NOMO-1 treated with dmso at 0.1 percent for 144 hours (cell line): ENCODE results near the gene NR3C2.

Source experiments
- DNase-seq: peaks from one replicate; lab custom pipeline; 2025; ENCODE audit not compliant: unreplicated experiment; lab: John Stamatoyannopoulos, UW

Gene NR3C2

DNA sequence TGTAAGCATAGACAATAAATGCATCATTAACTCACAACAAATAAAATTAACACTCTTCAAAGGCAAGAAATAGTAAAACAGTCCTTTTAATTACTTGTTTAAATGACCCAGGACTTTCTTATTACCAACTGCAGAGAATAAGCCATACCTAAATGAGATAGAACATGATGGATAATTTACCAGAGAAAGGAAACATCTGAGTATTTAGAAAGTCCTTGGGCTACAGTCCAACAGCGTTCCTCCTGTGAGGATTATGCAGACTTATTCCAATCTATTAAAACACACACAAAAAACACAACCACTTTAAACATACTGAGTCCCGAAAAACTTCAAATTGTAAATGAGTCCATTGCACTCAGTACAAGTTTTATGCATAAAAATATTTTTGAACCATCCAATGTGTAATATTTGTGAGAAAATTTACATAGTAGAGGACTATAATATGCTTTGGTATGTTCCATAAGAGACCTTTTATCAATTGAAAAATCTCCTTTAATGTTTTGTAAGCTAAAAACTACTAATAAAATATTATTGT, 129.2 kb downstream of the NR3C2 start:
- DNase-seq: no peak

DNA sequence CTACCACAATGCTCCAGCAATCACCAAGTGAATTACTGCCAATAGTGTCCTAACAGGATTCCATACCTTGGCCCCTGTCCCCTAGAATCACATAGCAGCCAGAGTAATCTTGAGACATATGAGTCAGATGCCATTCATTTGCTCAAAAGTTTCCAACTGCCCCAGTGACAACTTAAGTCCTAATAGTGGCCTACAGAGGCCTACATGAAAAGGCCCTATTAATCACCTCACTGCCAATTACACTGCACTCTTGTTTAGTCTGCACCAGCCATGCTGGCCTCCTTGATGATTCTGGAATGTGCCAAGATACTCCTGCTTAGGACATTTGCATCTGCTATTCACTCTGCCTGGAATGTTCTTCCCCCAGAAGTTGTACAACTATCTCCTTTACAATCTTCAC, 130.7 kb downstream of the NR3C2 start:
- no peak for DNase-seq

DNA sequence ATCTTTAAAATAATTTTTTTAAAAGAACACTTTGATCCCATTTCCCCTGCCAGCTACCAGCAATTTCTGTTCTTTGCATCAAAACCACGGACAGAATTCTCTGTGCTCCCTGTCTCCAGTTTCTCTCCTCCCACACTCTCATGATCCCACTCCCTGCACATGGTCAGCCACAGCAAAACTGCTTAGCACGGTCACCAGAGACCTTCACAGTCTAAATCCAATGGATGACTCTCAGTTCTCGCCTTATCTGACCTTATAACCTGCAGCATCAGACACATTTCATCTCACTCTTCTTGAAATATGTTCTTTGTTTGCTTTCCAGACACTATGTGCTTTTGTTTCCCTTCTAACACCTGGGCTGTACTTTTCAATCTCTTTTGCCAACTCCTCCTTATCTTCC, 131.5 kb downstream of the NR3C2 start:
- DNase-seq: no peak

DNA sequence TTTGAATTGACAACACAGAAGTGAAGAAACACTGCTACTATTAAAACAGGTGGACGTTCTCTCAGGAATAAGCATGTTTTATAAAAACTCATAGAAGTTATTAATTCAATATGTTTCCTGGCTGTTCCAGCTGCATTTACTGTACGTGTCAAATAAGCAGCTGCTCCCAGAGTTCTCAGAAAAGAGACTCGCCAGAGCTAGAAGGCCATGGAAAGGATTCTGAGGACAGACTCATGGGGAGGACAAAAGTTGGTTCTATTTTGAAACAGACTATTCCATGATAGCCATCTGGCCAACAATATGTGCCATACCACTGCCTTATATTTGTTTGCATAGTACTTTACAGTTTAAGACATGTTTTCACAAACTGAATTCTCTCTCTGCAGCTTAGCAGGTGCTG, 136.5 kb downstream of the NR3C2 start:
- DNase-seq: no peak

DNA sequence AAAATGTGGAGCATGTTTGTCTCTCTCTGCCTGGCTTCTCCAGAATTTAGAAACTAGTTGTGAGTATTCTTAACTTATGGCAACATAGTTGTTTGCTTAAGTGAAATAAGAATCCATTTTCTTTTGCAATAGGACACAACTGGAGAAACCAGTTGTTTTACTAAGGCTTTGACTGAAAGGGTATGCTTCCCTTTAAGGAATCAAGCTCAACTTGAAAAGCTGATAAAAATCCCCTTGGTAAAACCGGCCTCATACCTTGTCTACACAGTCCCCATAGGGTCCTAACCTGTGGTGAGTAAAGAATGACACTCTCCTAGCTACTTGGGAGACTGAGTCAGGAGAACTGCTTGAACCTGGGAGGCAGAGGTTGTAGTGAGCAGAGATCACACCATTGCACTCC, 139.8 kb downstream of the NR3C2 start:
- DNase-seq: no peak

DNA sequence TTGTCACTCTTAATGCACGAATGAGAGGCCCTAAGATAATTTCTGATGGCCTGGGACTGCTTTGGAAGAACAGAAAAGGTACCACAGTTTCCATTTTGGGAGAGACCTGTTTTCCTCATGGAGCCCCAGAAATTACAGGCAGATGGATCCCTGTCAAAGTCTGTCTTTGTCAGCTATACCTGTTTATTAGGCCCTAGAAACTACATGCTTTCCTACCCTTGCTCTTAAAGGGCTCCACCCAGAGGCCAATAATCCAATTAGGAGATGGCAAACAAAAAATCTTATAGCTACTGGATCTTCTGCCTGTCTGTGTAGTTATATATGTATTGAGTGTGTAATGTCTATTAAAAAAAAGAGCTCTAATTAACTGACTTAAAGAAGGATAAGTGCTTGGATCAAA, 141.3 kb downstream of the NR3C2 start:
- no peak for DNase-seq

DNA sequence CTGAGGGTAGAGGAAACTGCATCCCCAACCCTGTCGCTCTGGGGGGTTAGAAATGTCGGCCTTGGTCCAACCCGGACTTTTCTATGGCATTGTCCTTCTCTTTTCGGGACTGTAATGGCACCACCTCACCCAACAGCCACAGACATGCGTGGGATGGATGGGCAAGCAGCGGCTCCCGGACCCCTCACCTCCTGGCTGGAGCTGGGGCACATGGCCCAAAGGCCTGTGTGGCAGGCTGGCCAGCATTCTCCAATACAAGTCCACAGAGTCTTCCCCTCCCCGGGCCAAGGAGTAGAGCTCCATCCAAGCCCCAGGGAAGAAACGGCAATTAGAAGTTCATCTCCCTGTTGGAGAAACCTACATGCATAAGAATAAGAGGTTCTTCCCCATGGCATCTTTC, 142.9 kb downstream of the NR3C2 start:
- no peak for DNase-seq

DNA sequence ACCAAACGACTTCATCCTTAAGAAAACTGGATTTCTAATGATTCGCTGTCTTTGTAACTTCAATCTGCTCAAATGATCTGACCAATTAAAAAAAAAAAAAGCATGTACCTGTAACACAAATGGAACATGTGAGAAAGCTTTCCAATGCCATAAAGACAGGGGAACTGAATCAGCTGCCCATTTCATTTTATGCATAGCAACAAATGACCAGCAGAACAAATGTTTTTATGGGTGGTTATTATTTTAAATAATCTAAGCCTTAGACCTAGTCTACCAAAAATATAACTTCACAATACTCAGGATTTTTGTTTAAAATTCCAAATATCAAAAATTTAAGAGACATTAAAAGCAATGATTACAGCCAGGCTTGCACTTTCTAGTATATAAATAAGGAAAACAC, 145.7 kb downstream of the NR3C2 start:
- no peak for DNase-seq

DNA sequence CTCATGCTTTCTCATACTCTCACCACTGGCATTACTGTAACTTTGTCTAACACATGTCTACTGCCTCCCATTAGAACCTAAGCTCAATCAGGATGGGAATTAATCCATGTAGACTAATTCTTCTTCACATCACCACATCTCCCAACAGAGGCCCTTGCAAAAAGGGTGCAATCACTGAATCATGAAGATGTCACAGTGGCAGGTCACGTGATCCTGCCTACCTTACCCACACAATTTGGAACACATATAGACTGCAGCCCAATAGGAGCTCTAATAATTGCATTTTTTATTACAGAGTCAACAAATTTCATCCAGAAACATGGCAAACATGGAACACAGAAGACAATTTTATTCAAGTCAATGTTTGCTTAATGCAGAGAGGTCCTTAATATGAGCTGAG, 146.6 kb downstream of the NR3C2 start:
- no peak for DNase-seq

DNA sequence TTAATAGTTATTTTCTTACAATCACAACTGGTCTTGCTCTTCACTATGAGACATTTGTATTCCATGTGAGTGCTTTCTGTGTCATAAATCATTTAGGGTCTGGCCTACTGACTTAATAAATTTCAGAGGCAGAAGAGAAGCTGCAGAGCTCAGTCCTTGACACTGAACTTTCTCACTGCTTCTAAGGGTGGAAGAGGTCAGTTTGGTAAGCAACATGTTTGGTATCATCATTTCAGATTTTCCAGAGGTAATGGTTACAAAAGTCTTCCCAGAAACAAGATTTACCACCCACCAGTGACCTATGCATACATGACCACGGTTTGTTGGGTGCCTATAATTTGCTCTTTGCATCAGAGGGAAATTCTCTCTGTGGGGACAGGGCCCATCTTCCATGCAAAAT, 148.6 kb downstream of the NR3C2 start:
- DNase-seq: no peak

DNA sequence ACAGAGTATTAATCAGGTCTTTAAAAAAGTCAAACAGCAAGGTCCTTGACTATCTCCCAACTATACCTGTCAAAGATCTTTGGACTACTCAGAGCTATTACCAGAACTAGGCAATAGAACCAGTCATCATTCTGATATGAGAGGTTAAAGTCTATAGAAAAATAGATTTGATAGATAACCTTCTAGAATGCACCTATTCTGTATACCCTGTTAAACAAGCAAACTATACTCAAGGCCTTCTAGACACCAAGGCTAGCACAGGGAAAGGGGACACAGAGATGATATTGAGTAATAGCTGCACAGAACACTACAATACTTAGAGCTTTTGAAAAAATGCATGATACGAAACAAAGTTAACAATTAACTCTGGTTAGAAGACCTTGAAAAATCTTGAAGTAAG, 149.5 kb downstream of the NR3C2 start:
- DNase-seq: no peak

DNA sequence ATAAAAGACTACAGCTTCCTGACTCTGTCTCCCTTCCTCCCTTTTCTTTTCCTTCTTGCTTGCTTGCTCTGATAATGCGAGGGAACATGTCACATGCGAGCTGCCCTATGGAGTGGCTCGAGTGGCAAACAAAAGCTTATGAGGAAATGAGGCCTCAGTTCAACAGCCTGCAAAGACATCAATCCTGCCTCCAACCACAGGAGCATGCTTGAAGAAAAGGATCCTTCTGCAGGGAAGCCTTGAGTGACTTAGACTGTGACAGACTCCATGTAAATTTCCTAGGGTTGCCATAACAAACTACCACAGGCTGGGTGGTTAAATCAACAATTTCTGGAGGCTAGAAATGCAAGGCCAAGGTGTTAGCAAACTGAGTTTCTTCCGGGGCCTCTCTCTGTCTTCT, 152.5 kb downstream of the NR3C2 start:
- no peak for DNase-seq

DNA sequence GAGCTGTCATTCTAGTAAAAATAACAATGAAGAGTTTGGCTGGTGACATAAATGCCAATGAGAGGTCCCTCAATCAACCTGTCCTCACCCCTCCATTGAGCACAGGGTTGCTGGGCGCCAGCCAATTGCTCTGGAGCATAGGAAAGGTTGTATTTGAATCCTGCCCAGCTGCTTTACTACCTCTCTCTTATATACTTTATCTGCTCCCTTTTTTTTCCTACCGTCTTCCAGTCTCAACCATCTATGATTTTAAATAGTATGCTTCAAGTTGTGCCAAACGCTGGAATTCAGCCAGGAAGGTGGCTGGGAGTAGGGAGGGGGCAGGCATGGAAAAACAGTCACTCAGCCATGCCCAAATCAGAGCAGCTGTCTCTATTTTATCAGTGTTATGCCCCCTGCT, 153.8 kb downstream of the NR3C2 start:
- no peak for DNase-seq

DNA sequence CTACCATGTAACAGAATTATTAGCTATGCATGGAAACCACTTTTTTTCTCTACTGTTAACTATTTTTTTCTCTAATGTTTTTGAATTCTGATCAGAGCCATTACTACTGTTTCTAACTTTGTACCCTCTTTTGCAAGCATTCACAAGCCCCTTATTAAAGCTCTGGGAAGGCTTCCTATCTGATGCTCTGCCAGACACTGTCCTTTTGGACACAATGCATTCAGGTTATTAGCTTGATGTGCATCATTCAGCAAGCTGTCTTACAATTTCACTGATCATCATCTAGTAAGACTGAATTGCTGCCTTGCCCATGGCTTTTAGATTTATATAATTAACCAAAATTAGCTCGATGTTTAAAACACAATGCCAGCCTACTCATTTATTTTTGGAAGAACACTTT, 155.1 kb downstream of the NR3C2 start:
- DNase-seq: no peak

DNA sequence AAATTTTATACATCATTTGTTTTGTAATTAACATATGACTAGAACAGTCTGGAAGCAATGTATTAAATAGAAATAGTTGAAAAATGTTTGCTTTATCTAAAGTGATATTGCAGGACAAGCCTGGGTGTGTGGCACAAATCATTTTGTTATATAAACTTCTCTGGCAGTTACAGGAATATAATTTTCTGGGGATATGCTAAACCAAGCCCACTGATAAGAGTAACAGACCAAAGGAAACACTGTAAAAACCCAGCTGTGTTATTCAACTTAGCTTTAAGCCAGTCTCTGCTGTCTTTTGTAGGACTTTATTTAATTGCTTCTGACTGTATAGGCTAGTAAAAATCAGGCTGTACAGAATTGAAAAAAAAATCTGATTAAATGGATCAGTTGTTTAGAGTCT, 156.2 kb downstream of the NR3C2 start:
- DNase-seq: no peak

DNA sequence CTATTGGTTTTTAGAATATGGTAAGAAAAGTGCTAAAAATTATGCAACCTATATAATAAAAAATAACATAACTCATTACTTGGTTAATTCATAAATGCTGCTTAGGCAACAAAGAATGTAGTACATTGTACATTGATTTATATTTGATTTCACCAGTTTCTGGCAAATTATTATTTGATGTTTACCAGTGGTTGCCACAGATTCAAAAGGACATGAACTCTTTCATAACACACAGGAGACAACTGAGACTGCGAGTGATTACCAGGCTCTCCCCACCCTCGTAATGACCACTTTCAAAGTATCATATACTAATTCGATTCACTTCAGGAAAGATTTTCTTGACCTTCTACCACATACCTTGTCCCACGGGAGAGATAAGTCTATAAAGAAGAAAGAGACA, 158.5 kb downstream of the NR3C2 start:
- no peak for DNase-seq

DNA sequence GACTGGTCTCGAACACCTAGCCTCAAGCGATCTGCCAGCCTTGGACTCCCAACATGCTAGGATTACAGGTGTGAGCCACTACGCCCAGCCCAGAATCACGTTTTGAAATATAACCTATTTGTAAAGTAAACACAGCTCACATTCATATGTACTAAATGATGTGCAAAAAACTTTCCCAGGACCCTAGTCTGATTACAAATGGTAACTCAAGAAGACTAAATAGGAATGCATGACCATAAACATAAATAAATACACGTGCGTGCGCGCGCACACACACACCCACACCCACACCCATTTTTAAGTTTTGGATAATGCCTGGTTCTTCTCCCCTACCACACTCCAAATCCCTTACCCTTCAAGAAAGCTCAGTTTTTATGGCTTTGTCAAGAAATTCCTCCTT, 163.9 kb downstream of the NR3C2 start:
- DNase-seq: no peak

DNA sequence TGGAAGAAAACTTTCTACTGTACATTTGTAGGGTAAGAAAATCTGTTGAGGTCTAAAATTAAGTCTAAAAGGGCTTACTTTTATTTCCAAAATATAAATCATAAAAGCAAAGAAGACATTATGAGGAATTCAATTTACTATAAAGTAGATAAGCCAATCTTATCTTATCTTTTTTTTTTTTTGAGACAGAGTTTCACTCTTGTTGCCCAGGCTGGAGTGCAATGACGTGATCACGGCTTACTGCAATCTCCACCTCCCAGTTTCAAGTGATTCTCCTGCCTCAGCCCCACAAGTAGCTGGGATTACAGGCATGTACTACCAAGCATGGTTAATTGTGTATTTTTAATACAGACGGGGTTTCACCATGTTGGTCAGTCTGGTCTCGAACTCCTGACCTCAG, 166.9 kb downstream of the NR3C2 start:
- DNase-seq: no peak

DNA sequence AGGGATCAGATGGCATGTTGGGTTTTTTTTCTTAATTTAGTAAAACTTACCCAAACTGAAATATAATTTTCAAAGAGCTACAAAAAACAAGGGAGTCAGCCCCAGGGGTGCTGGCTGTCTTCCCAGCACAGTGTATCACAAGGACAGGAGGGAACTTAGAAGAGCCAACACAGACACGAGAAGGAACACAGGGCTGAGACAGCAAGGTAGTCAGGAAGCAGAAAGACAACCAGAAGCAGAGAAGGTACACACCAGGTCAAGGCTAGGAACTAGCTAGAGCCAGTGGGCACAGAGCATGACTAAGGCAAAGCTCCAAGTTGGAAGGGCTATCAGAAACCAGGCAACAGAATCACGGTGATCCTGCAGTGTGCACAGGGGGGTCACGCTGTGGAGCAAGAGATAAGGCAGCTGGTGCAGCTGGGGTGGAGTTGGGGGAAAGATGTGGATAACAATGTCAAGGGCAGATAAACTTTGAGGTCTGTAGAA, 168.7 kb downstream of the NR3C2 start:
- no peak for DNase-seq

DNA sequence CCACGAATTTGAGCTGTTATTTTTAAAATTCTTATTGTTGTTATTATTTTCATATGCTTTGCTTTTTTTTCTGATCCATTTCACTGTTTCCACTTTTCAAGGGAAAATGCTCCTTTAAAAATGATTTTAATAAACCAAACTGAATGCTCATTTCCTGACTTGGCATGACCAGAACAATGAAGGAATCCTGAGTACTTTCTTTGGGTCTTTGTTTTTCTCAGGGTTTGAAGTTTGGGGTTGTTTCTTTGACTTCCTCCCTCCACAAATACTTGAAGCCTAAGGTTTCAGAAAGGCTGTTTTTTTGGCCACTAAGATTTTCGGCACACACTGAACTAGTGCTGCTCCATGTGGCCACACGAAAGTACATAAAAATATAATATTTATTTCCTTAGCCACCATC, 171.0 kb downstream of the NR3C2 start:
- no peak for DNase-seq

DNA sequence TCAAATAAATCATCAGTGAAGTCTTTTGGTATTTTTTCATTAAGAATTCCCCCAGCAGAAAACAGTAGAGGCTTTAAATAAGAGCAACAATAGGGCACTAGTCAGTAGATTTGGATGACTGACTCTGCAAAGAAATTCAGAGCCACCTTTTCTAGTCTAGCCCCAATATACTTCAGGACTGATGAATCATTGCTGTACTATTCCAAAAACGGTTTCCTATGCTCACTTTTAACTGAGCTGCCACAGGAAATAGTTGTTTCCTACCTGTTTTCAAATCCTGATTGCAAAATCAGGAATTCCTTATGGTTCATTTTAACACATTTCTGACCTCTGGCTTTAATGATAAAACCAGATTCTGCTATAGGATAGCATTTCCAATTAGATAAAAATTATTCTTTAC, 171.6 kb downstream of the NR3C2 start:
- no peak for DNase-seq

DNA sequence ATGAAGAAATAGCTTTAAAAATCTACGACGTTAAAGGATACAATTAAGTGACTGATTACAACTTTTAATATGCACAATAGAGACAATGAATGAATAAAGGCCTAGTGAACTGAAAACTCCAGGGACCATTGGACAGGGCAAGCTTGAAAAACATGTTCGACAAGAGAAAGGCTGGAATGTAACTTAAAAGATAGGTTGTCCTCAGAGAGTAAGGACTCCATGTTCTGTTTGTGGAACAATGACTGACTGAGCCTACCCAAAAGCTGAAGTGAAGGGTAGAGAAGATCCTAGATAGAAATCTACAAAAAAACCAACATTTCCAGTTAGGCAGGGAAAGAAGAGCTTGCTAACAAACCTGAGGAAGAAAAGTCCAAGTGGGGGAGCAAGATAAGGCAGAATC, 173.4 kb downstream of the NR3C2 start:
- DNase-seq: no peak

DNA sequence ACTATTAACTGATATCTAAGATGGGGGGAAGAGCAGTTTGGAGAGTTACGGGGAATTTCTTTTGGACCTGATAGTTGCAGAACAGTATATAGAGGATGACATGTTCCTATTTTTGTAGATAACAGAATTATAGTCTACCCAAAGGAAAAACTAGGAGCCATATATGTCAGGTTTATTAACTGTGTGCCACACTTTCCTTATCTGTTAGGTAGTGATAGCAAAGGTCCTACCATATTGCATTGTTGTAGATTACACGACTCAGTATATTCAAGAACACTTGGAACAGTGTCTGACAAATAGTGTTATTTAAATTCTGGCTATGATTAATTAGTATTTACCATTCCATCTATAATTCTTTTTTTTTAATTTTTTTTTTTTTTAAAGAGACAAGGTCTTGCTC, 175.3 kb downstream of the NR3C2 start:
- no peak for DNase-seq

DNA sequence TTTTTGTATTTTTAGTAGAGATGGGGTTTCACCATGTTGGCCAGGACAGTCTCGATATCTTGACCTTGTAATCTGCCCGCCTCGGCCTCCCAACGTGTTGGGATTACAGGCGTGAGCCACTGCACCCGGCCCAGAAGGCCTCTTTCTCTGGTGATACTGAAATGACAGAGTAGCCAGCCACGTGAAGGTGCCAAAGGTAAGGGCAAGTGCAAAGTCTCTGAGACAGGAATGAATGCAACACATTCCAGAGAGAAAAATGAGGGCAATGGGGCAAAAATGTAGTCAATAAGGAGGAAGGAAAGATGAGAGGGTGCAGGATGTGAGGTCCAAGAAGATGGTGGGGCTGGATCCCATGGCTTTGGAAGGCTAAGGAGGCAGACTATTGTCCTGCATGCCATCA, 176.0 kb downstream of the NR3C2 start:
- no peak for DNase-seq
